Hepatocyte (in vitro differentiated cells): ENCODE measurements around the gene NDEL1.

Source experiments
- CTCF ChIP-seq: fragments of 200-600 bp; sonication (generic); IDR thresholded peaks from 2 replicates; pipeline ENCODE4 v1.5.1; 2016; ENCODE audit warnings: antibody characterized with exemption, mild to moderate bottlenecking; ENCODE audit not compliant: poor library complexity
- EZH2 ChIP-seq: fragments of 200-600 bp; sonication (generic); IDR thresholded peaks from 2 replicates; pipeline ENCODE4 v1.6.1; 2016; ENCODE audit warnings: antibody characterized with exemption, mild to moderate bottlenecking, borderline replicate concordance
- EZH2phosphoT487 ChIP-seq: fragments of 200-600 bp; sonication (generic); IDR thresholded peaks from one replicate; pipeline ENCODE4 v1.6.1; 2018; ENCODE audit warnings: antibody characterized with exemption, mild to moderate bottlenecking, low read depth, moderate library complexity; ENCODE audit not compliant: unreplicated experiment, severe bottlenecking

- TF ChIP-seq EZH2 (no peak), CTCF (no peak), EZH2phosphoT487 (no peak)
Observed at GRCh38 chr17:8408371-8408770, 27.3 kb upstream of the NDEL1 start.
